DND-41 (cell line): Measurements from ENCODE around the gene CIDEA.

Source experiments
- CTCF ChIP-seq: IDR thresholded peaks from 2 replicates; pipeline ENCODE4 v1.5.1; 2012; ENCODE audit warnings: borderline replicate concordance, low read length, moderate library complexity, mild to moderate bottlenecking; ENCODE audit not compliant: poor library complexity, severe bottlenecking; ENCODE audit errors: extremely low read depth
- EZH2 ChIP-seq: IDR thresholded peaks from 3 replicates; pipeline ENCODE4 v1.6.1; 2012; ENCODE audit warnings: borderline replicate concordance, low read depth, mild to moderate bottlenecking, moderate library complexity, low read length, inconsistent platforms; ENCODE audit not compliant: severe bottlenecking

DNA sequence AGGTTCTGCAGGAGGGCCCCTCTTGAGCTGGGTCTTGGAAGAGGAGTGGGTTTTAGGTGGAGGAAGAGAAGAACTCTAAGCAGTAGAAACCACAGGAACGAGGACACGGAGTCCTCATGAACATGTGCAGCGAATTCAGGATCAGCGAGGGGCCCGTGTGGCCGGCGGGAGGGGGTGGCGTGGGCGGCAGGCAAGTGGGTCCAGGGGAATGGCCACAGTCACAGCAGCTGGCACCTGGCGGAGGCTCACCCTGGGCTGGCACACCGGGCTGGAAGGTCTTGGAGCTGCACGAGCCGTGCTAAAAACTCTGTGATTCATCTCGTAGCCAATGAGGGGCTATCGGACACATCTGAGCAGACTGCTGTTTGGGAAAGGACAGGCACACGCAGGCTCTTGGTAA is 18.0 kb upstream of the CIDEA start:
- no peak for TF ChIP-seq CTCF
- TF ChIP-seq EZH2 = no peak
